CD4-positive, alpha-beta T cell treated with Interleukin-17A for 1 hour (primary cell): ENCODE measurements around the gene AKR7A3.
A peak's percentile ranks its signal among the peaks of the same experiment; 100 is the strongest.

Experiments
- DNase-seq: peaks from one replicate; pipeline ENCODE4 v3.0.0-alpha.2; 2020

The AKR7A3 gene

DNA sequence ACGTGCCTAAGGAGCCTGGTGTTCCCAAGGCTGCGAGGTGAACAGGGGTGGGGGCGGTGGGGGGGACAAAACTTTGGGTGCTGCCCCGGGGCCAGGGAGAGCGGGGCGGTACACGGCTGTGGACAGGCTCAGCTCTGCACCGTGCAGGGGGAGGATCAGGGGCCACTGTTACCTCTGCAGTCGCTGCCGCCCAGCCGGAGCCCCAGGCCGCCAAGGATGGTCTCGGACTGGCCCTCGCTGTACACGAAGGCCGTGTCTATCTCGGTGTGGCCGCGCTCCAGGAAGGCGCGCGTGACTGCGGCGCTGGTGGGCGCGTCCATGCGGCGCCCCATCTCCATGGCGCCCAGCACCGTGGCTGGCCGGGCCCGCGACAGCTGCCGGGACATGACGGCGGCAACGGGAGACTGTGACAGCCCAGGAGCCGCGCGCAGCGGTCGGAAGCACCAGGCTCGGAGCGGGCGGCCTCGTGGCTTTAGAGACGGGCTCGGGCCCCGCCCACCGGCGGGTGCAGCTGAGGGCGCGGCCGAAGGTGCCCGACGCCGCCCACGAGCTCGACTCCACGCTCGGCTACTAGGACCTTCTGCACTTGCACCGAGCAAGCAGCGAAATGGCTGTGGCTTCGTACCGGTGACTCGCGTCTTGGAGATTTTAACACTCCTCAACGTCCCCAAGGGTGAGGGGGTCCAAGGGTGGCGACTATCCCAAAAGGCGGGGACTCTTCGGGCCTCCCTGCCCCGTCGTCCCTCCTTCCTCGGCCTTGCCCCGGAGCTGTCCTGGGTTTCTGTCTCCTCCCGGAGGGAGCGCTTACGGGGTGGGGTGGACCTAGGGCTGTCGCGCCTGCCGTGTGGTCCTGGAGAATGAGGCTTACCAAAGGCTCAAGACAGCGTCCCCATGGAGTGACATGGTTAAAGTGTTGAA, at the start of gene AKR7A3:
Gene AKR7A3 (minus strand): TSS at position 447 of the 918 bp plus-strand sequence. CDS start 61 bp downstream, at position 386.
- DNase-seq: peak; percentile 56

DNA sequence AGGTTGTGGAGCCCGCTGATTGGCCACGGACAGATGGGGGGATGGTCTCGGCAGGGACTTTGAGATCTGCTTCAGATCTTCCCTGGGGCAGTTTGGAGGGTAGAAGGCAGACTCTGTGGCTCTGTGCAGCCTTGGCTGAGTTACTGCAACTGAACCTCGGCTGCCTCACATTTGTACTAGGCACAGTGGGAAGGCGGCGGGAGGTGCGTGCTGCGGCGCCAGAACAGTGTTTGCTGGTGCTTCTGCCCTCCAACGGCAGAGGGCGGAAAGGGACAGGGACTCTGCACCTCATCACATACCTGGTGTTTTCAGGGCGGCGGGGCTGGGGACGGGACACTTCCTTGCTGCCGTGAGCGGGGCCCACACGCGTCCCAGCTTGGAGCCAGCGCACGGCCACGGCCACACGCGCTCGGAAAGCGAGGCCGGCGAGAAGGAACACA, 49.8 kb upstream of the AKR7A3 start:
- DNase-seq: no peak

DNA sequence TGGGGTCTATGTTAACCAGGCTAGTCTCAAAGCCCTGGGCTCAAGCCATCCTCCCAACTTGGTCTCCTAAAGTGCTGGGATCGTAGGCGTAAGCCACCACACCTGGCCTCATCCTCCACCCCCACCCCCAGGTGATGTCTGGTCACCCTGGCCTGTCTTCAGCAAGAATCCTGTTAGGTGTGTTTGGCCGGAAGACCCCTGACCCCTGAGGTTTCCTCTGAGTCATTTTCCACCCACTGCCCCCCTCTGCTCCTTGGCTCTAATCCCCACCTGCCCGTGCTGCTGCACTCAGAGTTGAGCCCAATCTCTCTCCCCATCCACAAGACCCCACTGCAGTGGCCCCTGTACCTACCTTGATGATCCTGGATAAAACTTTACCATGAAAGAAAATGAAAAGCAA, 48.7 kb upstream of the AKR7A3 start:
- no peak for DNase-seq

DNA sequence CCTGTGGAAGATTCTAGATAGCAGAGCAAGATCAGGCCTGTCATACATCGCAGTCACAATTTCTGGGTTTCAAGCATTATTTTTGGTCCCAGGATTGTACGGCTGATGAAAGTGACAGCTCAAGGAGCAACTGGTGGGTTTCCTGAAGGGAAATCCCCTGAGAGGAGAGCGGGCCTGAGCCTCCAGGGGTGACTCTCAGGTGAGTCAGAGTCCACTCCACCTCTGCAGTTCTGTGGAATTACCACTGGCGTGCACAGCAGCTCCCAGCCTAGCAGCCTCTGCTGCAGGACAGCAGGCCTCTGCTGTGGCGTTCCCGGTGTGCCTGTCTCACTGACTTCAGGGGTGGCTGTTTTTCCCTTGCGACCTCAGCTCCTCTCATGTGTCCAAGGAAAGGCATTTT, 48.0 kb upstream of the AKR7A3 start:
- no peak for DNase-seq

DNA sequence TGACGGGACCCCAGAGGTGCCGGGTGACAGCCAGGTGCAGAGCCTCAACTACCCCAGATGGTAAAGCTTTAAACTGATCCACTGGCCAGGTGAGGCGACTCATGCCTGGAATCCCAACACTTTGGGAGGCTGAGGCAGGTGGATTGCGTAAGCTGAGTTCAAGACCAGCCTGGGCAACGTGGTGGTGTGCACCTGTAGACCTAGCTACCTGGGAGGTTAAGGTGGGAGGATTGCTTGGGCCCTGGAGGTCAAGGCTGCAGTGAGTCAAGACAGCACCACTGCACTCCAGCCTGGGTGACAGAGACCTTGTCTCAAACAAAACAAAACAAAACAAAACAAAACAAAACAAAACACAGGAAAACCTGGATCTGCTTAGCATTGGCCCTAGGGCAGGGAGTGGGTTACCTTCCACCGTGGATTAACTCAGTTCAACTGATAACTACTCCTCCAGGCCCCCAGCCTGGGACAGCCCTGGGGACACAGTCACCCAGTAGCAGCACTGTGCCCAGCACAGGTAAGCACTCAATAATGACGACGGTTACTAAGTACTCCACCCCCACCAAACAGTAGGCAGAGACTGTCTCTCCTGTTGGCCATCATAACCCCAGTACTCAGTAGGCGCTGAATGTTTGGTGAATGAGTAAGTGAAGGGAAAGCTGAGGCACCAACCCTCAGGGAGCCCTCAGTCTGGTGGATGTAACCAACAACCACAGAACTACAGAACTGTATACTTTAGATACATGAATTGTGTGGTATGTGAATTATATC, 45.2 kb upstream of the AKR7A3 start:
- DNase-seq: no peak

DNA sequence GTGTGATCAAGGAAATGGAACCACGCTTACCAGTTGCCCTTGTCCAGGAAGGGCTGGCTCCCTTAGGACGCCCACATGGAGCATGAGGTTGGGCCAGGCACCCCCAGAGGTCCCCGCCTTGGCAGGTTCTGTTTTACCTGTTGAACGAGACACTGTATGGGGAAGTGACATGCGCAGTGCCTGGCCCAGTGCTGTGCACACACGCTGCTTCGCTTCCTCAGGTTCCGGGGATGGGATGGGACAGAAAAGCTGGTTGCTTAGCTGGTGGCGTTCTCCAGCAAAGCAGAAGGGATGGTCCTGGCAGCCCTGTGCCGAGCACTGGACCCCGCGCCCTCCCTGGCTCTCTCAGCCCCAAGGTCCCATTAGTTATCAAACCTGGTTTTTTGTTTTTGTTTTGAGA, 44.3 kb upstream of the AKR7A3 start:
- DNase-seq: no peak

DNA sequence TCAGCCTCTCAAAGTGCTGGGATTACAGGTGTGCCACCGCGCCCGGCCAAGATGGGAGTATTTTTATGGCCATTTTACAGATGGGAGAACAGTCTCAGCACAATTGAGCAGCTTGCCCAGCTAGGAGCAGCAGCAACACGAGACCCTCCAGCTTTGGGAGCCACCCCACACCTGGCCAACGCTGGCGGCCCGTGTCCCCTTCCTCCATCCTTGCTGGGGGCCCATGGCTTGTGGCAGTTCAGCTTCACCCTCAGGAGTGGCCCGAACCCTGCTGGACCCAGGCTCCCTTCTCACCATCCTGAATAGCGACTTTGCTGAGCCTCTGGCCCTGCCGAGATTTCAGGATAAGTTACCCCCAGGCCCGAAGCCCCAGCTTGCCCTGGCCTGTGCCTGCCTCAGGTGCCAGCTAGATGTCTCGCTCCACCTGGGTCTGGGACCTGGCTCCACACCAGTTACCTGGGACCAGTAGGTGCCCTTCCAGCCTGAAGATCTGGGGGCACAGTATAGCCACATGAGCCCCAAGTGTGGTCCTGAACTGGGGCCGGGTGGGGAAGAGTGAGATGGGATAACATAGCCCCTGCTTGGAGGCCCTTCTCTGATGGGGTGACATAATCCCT, 42.8 kb upstream of the AKR7A3 start:
- no peak for DNase-seq

DNA sequence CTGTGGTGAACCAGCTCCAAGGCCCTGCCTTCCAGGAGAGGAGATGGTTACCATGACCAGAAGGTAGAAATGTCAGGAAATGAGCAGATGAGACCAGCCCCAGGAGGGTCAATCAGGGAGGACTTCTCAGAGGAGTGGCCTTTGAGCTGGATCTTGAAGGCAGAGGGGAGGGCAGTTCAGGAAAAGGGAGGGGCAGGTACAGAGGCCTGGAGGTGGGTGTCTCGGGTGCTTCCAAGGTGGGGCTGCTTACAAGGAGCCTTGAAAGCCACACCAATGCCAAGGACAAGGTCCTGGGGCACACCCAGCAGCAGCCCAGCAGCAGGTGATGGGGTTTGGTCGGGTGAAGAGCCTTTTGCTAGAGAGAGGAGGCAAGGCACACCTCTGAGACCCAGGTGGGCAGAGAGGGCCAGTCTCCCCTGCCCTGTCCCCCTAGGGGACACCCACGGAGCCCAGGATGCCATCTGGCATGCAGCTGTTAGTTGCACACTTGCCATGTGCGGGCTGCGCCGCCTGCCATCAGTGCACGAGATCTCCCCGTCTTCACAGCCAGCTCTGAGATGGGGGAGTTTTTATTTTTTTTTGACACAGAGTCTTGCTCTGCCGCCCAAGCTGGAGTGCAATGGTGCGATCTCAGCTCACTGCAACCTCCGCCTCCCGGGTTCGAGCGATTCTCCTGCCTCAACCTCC, 42.0 kb upstream of the AKR7A3 start:
- no peak for DNase-seq

DNA sequence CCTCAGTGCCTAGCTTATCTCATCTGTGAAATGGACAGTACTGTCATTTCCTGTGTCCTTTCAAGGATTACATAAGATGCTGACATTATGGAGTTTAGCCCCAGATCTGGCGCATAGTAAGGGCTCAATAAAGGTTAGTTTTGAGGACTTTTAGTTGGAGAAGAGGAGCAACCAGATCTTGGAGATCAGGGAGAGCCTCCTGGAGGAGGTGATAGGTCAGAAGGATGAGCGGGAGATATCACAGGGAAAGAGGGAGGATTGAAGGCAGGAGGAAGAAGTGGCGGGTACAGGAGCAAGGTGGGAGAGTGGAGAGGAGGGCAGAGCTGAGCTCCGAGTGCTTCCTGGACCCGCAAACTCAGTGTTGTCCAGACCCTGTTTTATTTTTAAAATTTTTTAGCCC, 41.0 kb upstream of the AKR7A3 start:
- DNase-seq: no peak

DNA sequence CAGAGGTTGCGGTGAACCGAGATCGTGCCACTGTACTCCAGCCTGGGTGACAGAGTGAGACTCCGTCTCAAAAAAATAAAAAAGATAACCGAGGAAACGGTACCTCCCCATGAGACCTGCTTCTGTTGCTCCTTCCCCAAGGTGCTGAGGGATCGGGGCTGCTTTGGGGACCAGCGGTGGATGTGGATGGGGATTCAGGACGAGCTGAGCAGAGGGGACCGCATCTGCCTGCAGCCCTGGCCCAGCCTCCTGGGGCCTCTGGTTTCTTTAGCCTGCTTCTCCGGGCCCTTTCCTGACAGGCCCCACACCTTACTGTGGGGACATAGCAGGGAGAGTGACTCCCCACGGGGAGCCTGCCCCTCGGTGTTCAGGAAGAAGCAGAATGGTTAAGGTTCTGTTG, 40.6 kb upstream of the AKR7A3 start:
- DNase-seq: no peak

DNA sequence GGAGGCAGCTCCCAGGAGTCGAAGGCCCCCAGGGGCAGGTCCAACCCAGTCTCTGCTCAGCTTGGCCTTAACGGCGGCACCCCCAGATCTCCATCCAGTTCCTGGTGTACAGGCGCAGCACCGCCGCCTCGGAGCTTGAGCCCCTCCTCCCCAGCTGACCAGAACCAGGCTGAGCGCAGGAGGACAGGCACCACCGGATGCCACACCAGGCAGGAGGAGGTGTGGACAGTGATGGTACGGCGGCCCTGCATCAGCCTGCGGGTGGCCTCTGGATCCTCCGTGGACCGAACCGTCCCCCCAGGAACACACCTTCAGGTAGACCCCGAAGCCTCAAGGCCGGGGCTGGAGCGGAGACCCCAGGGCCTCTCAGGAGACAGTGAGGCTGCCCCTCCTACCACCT, 39.9 kb upstream of the AKR7A3 start:
- no peak for DNase-seq

DNA sequence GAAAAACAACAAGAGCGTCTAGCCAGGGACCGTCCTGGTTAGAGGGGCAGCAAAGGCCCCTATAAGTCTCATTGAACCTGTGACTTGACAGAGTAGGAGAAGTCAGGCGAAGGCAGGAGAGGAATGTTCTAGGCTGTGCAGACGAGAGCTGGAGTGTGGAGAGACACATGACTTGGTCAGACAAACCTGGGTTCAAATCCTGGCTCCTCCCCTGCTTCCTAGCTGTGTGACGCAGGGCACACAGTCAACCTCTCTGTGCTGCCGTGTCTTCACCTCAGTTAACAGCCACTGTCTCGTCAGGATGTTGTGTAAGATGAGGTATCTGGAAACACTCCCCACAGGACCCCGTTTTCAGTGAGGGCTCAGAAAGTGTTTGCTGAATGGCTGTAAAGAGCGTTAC, 39.2 kb upstream of the AKR7A3 start:
- no peak for DNase-seq

DNA sequence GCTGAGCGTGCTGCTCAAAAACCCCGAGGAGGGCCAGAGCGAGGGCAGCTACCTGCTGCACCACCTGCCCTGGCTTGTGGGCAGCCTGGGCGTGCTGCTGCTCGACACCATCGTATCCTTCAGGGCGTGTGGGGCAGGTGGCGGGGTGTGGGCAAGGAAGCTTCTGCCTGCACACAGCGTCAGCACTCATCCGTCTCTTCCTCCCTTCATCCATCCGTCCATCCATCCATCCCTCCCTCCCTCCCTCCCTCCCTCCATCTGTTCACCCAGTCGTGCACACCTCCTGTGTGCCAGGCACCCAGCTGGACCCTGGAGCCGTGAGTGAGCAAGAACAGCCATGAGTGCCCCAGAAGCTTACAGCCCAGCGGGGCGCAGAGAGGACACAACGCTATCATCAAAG, 38.7 kb upstream of the AKR7A3 start:
- DNase-seq: no peak

DNA sequence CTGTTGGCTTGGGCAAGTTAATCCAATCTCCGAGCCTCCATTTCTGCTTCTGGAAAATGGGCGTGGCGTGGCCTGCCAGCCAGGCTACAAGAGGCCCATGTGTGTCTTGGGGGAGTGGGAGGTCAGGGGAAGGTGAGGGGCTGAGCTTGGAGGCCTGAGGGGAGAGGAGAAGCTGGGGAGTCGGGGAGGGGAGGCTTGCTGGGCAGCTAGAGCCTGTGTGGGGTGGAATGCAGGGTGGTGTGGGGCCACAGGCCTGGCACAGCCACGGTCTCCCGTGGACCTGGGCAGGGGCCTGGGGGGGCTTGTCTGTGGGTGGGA, 38.1 kb upstream of the AKR7A3 start:
- no peak for DNase-seq

DNA sequence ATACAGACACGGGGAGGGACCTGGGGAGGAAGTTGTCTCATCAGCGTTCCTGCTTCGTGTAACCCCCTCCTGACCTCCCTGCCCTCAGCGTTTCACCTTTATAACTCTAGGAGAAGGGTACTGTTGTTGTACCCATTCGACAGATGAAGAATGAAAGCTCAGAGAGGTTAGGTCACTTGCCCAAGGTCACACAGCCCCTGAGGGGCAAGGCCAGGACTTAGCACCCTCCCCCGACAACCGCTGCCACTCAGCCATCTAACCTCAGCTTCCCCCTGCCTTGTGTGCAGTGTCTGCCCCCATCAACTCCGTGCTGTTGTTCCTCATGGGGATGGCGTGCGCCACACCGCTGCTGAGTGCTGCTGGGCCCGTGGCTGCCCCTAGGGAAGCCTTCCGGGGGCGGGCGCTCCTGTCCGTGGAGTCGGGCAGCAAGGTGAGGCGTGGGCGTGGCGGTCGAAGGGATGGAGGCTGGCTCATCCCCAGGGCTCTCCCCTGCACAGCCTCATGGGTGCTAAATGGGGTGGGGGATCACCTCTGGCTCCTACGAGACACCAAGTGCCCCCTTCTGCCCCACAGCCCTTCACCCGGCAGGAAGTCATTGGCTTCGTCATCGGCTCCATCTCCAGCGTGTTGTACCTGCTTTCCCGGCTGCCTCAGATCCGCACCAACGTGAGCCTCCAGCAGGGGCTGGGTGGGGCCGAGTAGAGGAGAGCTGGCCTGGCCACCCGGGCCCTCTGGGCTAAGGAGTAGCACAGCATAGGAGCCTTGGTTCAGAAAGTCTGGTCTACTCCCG, 37.6 kb upstream of the AKR7A3 start:
- no peak for DNase-seq

DNA sequence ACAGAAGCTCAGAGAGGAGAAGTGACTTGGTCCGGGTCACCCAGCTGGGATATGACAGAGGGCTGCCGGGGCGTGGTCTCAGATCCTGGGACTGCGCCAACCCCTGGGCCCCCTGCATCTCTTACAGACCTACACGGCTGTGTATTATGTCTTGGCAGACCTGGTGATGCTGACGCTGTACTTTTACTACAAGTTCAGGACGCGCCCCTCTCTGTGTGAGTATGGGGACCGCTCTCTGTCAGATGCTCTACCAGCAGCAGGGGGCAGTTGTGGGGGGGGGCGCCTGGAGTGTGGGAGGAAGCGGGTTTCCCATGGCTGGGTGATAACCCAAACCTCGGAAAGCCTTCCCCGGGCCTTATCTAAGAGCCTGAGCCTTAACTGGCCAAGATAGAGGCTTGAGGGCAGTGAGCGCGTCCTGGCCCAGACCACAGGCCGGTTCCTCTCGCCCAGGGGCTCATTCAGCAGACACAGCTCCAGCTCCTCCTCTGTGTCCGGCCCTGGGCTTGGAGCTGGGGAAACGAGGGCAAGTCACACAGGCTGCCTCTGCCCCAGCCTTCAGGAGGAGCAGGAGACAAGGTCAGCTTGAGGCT, 36.9 kb upstream of the AKR7A3 start:
- no peak for DNase-seq

DNA sequence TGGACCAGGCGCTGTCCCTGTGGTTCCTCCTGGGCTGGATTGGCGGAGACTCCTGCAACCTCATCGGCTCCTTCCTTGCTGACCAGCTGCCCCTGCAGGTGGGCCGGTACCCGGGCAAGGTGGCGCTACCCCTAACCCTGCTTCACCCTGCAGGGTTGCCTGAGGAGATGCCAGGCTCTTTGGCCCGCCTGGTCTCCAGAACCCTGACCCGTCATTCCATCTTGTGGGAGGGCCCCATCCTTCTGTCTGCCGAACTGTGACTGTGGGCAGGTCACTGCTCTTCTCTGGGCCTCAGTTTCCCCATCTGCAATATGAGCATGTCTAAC, 36.1 kb upstream of the AKR7A3 start:
- DNase-seq: no peak

DNA sequence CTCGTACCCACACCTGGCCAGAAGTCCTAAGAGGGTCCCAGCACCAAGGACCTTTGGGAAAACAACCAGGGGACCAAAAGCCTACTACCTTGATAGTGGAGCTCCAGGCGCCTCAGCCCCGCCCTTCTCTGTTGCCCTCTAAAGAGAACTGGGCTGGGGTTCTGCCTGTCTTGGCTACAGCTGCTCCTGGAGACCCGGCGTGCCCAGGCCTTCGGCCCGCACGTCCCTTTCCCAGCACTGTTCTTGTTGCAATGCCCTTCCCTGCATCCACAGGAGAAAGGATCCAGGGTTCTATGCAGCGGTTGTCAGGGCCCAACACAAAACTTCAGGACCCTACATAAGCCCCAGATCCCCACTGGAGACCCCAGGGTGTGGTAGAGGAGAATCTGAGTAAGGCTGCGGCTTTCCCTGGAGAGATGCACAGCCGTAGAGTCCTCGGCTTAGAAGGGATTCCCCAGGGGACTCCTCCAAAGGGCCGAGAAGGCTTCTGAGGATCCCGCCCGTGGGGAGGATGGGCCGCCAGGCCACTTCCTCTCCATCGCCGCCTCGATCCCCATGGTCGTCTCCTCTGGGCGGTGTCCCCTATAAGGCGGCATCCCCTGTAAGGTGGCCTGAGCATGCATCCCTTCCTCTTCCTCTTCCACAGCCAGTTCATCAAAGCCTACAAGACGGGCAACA, 35.6 kb upstream of the AKR7A3 start:
- no peak for DNase-seq

DNA sequence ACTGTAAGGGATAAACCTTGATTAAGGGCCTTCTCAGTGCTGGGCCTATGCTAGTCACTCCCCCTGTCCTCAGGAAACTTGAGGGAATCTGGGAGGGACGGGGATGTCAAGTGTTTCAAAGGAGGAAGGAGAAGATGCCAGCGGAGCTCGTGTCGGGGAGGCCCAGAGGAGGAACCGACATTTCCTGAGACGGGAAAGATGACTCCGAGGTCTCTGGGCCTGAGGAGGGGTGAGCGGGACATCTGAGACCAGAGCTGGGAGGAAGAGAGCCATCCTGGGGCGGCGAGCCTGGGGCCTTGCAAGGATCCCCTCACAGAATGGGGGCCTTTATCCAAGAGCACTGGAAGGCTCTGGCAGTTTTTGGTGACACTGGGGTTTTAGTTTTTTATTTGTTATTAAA, 33.9 kb upstream of the AKR7A3 start:
- DNase-seq: no peak

DNA sequence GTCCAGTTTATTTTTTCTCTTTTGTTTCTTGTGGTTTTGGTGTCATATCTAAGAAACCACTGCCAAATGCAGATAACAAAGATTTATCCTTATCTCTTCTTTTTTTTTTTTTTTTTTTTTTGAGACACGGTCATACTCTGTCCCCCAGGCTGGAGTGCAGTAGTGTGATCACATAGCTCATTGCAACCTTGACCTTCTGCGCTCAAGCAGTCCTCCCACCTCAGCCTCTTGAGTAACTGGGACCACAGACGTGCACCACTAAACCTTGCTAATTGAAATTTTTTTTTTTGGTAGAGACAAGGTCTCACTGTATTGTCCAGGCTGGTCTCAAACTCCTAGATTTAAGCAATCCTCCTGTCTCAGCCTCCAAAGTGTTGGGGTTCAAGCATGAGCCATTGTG, 32.5 kb upstream of the AKR7A3 start:
- no peak for DNase-seq

DNA sequence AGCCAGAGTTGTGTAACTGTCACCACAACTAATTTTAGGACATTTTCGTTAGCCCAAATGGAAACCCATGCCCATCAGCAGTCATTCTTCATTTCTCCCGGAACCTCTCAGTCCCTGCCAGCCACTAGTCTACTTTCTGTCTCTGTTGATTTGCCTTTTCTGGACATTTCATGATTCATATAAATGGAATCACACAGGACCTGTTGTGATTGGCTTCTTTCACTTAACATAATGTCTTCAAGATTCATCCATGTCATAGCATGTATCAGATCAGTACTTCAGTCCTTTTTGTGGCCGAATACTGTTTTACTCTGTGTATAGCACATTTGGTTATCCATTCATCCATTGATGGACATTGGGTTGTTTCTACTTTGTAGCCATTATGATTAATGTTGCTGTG, 30.6 kb upstream of the AKR7A3 start:
- DNase-seq: no peak
